Neural progenitor cell (in vitro differentiated cells): ENCODE measurements around the gene MRPS27. TPM values are rescaled to one million over a fixed set of nuclear protein-coding genes. Genes with fewer than 3 reads are reported as not detected.

ENCODE experiments used
- DNase-seq: peaks from one replicate; pipeline ENCODE4 v3.0.0-alpha.2; 2016; ENCODE audit warnings: low spot score
- H2AFZ ChIP-seq: fragments of 200-600 bp; sonication (generic); replicated peaks from 2 replicates; pipeline ENCODE4 v1.6.1; 2016; ENCODE audit warnings: antibody characterized with exemption
- H3F3A ChIP-seq: fragments of 200-600 bp; sonication (generic); 2 replicates; pipeline ENCODE4 v1.6.1; 2016; ENCODE audit warnings: antibody characterized with exemption, low read depth
- H3K27ac ChIP-seq: fragments of 200-600 bp; sonication (generic); 2 replicates; pipeline ENCODE4 v1.5.1; 2016; ENCODE audit warnings: mild to moderate bottlenecking
- H3K27me3 ChIP-seq: fragments of 200-600 bp; sonication (generic); 2 replicates; pipeline ENCODE4 v1.6.1; 2016; ENCODE audit warnings: mild to moderate bottlenecking, moderate library complexity
- H3K36me3 ChIP-seq: fragments of 200-600 bp; sonication (generic); 2 replicates; pipeline ENCODE4 v1.5.1; 2016
- H3K4me1 ChIP-seq: fragments of 200-600 bp; sonication (generic); 2 replicates; pipeline ENCODE4 v1.6.1; 2016; ENCODE audit warnings: mixed run types
- H3K4me2 ChIP-seq: fragments of 200-600 bp; sonication (generic); 2 replicates; pipeline ENCODE4 v1.6.1; 2016
- H3K4me3 ChIP-seq: fragments of 200-600 bp; sonication (generic); 2 replicates; pipeline ENCODE4 v1.5.1; 2016
- H3K79me2 ChIP-seq: fragments of 200-600 bp; sonication (generic); 2 replicates; pipeline ENCODE4 v1.6.1; 2016; ENCODE audit warnings: low read depth
- H3K9ac ChIP-seq: fragments of 200-600 bp; sonication (generic); 2 replicates; pipeline ENCODE4 v1.6.1; 2016
- H3K9me3 ChIP-seq: fragments of 200-600 bp; sonication (generic); 2 replicates; pipeline ENCODE4 v1.5.1; 2016; ENCODE audit warnings: low read depth
- H4K20me1 ChIP-seq: fragments of 200-600 bp; sonication (generic); 2 replicates; pipeline ENCODE4 v1.6.1; 2016; ENCODE audit warnings: low read depth
- H3K27ac Mint-ChIP-seq: 3 replicates; pipeline ENCODE4 v1.8.0; 2021; ENCODE audit warnings: mixed read lengths
- H3K27me3 Mint-ChIP-seq: 2 replicates; pipeline ENCODE4 v1.8.0; 2022; ENCODE audit warnings: low read depth, mild to moderate bottlenecking, inconsistent platforms, moderate library complexity, mixed read lengths; ENCODE audit not compliant: insufficient read depth
- H3K36me3 Mint-ChIP-seq: 3 replicates; pipeline ENCODE4 v1.8.0; 2021; ENCODE audit warnings: mixed read lengths
- H3K4me1 Mint-ChIP-seq: 3 replicates; pipeline ENCODE4 v1.8.0; 2021; ENCODE audit warnings: mixed read lengths
- H3K4me3 Mint-ChIP-seq: 3 replicates; pipeline ENCODE4 v1.8.0; 2021; ENCODE audit warnings: mild to moderate bottlenecking, moderate library complexity, mixed read lengths
- H3K9me3 Mint-ChIP-seq: 3 replicates; pipeline ENCODE4 v1.8.0; 2020; ENCODE audit warnings: mixed read lengths
- CTCF ChIP-seq: fragments of 200-600 bp; sonication (generic); IDR thresholded peaks from 2 replicates; pipeline ENCODE4 v1.5.1; 2017; ENCODE audit warnings: antibody characterized with exemption, mild to moderate bottlenecking
- EZH2 ChIP-seq: fragments of 200-600 bp; sonication (generic); IDR thresholded peaks from 2 replicates; pipeline ENCODE4 v1.6.1; 2017; ENCODE audit warnings: antibody characterized with exemption, mild to moderate bottlenecking, moderate library complexity
- EZH2phosphoT487 ChIP-seq: fragments of 200-600 bp; sonication (generic); IDR thresholded peaks from 2 replicates; pipeline ENCODE4 v1.6.1; 2017; ENCODE audit warnings: antibody characterized with exemption
- total RNA-seq: library from RNA; depleted of rRNA; stranded (reverse); fragments of >200 nt; gene quantifications from 2 replicates; pipeline ENCODE4 v1.2.3, GENCODE V29; 2015; ENCODE audit warnings: low replicate concordance

MRPS27 gene
- total RNA-seq, 1 donor from 2014 or later = 154 TPM

DNA sequence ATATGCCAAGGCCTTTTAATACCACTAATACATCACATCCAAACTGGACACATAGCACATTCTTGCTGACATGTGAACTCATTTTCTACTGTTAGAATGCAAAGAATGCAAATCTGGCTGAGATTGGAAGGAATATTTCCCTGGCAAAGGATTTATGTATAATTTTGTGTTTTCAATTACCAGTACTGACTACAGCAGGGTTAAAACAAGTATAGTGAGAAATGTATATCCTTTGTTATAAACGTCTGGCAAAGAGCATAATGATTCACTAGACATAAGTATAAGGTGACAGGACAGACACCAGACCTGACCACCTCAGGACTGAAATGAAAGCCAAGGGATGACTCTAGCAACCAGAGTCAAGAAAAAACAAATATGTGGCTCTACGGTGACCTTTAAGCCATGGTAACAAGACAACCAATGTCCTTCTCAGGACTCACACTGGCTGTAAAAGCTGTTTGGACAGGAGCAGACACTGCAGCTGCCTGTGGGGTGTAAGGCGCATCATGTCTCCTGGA, 95.0 kb downstream of the MRPS27 start:
- Mint-ChIP-seq H3K27me3 (peaks cover 2% of the 10 kb centered on the region), H3K4me3 (no peak overlapping the region), H3K9me3 (no peaks in the 10 kb centered on the region), H3K36me3 (peaks cover 37% of the 10 kb centered on the region), H3K27ac (no peak overlapping the region), H3K4me1 (no peaks in the 10 kb centered on the region)
- no peaks in the 10 kb centered on the region for H3K4me1 ChIP-seq
- H3K27ac ChIP-seq = no peak overlapping the region
- H2AFZ ChIP-seq = no peak overlapping the region
- no peaks in the 10 kb centered on the region for H4K20me1 ChIP-seq
- H3K4me2 ChIP-seq = no peak overlapping the region
- H3K36me3 ChIP-seq = peaks cover 8% of the 10 kb centered on the region
- no peak for DNase-seq
- no peaks in the 10 kb centered on the region for H3K79me2 ChIP-seq
- no peak overlapping the region for H3K4me3 ChIP-seq
- H3K9me3 ChIP-seq = no peaks in the 10 kb centered on the region
- no peaks in the 10 kb centered on the region for H3K27me3 ChIP-seq
- H3F3A ChIP-seq = no peaks in the 10 kb centered on the region
- H3K9ac ChIP-seq = no peak overlapping the region
- TF ChIP-seq CTCF (no peak), EZH2phosphoT487 (no peak), EZH2 (no peak)

DNA sequence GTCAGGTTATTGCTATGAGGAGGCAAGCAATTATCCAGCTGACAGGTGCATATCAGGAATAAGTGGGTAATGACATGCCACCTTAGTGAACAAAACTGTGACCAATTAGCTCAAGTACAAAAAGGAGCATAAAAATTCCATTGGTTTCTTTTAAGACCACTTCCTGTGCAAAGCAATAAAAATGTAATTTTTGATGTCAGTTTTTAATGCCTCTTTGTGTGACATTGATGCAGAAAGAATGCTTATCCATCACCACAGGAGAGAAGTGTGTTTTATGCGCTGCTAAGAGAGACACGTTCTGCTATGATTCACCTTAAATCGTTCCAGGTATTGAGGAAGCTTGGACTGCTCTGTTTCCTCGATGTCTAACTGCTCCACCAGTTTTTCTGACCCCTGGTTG, 96.7 kb downstream of the MRPS27 start:
- no peaks in the 10 kb centered on the region for H4K20me1 ChIP-seq
- H3K36me3 Mint-ChIP-seq = peaks cover 50% of the 10 kb centered on the region
- no peaks in the 10 kb centered on the region for H3K4me1 Mint-ChIP-seq
- no peaks in the 10 kb centered on the region for H3K4me1 ChIP-seq
- no peak overlapping the region for H3K27ac Mint-ChIP-seq
- H3K27me3 Mint-ChIP-seq = peaks cover 2% of the 10 kb centered on the region
- no peaks in the 10 kb centered on the region for H3F3A ChIP-seq
- peaks cover 5% of the 10 kb centered on the region for H3K36me3 ChIP-seq
- H3K79me2 ChIP-seq = no peaks in the 10 kb centered on the region
- H3K4me3 ChIP-seq = no peak overlapping the region
- H2AFZ ChIP-seq = no peak overlapping the region
- H3K4me3 Mint-ChIP-seq = no peak overlapping the region
- no peaks in the 10 kb centered on the region for H3K27me3 ChIP-seq
- no peak overlapping the region for H3K27ac ChIP-seq
- no peak for TF ChIP-seq CTCF
- TF ChIP-seq EZH2phosphoT487 = no peak
- no peak for TF ChIP-seq EZH2
- H3K4me2 ChIP-seq = no peak overlapping the region
- H3K9me3 ChIP-seq = no peaks in the 10 kb centered on the region
- DNase-seq = no peak
- H3K9ac ChIP-seq = no peak overlapping the region
- no peaks in the 10 kb centered on the region for H3K9me3 Mint-ChIP-seq

DNA sequence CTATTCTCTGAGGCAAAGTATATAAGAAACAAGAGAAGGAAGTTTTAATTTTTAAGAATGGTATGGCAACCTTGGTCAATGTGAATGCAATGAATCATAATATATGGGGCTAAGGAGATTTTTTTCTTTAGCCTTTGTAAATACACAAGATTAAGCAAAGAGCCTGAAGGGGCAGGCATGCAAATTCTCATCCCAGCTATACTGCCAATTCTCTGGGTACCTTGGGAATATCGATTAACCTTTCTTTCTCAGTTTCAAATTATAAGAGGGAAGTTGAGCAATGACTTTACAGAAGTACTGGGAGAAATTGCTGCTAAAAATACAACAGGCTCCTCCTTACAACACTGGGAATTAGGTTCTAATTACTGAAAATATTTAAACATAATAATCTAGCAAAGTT, 97.5 kb downstream of the MRPS27 start:
- Histone ChIP-seq H3K4me2 (no peak overlapping the region), H4K20me1 (no peaks in the 10 kb centered on the region), H2AFZ (no peak overlapping the region), H3K9me3 (no peaks in the 10 kb centered on the region), H3K4me1 (no peaks in the 10 kb centered on the region), H3K79me2 (no peaks in the 10 kb centered on the region), H3K36me3 (no peaks in the 10 kb centered on the region), H3F3A (no peaks in the 10 kb centered on the region), H3K9ac (no peak overlapping the region), H3K4me3 (no peak overlapping the region), H3K27me3 (no peaks in the 10 kb centered on the region), H3K27ac (no peak overlapping the region)
- DNase-seq = no peak
- TF ChIP-seq CTCF = no peak
- TF ChIP-seq EZH2 = no peak
- no peak for TF ChIP-seq EZH2phosphoT487
- Mint-ChIP-seq H3K27ac (no peak overlapping the region), H3K36me3 (peaks cover 55% of the 10 kb centered on the region), H3K4me3 (no peak overlapping the region), H3K9me3 (no peaks in the 10 kb centered on the region), H3K4me1 (no peaks in the 10 kb centered on the region), H3K27me3 (peaks cover 2% of the 10 kb centered on the region)
